NCI-H128 (cell line): ENCODE data around the gene FRK.
"Not testable (repeated sequence)": the region's sequence is repeated elsewhere in the genome, so short reads cannot be mapped to it uniquely, and the experiment has no call there.

ENCODE experiments used
- DNase-seq: peaks from one replicate; lab custom pipeline; 2025; ENCODE audit not compliant: unreplicated experiment; lab: John Stamatoyannopoulos, UW

Gene FRK

DNA sequence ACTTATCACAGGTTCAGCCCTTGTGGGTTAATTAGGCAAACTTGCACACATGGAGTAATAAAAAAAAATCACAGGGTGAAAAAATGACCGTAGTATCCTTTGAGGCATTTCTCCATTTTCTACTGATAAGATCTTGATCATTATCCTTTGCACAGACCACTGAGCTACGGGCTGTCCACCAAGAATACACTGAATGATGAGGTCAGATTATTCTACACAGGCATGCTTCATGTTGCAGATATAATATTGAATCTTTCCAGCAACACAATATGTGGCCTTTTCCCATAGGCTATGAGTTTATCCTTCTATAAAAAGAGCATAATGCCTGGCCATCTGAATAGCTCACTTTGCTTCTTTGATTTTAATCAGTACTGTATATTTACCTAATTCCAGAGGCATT, 168.9 kb downstream of the FRK start:
- DNase-seq: no peak

DNA sequence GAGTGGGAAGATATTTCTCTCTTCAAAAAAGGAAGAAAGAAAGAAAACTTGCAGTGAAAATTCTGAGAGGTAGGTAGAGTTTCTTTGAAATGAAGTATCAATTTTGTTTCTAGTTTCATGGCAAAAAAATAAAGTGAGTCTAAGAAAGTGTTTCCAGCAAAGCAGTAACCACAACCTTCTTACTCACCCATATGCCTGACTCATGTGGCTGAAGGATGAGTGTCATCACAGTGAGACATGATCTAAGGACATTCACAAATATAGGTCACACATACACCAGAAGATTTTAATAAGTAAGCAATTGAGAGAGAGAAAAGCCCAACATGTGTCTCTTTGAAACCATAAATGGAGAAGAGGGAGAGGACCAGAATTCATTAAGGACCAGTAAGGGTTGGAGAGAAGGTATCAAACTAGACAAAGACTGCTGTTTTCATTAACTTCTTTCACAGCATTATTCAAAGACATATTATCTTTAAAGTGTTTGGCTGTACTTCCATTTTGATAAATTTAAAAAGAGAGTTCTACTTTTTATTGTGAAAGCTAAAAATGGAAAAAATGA, 169.5 kb downstream of the FRK start:
- DNase-seq: no peak

DNA sequence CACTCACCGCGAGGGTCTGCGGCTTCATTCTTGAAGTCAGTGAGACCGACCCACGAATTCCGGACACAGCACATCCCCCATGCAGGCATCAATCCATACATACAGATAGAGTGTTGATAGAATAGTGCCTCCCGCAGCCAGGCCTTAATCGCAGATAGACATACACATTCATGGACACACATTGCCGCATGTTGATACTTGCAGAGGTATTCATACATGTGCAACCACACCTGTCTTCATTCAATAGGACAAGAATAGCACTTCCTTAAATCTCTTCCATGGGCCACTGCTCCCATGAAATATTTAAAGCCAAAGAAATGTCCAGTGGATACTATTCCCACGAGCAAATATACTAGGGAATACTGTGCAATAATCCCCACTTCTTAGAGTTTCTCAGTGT, 170.5 kb downstream of the FRK start:
- DNase-seq: no peak

DNA sequence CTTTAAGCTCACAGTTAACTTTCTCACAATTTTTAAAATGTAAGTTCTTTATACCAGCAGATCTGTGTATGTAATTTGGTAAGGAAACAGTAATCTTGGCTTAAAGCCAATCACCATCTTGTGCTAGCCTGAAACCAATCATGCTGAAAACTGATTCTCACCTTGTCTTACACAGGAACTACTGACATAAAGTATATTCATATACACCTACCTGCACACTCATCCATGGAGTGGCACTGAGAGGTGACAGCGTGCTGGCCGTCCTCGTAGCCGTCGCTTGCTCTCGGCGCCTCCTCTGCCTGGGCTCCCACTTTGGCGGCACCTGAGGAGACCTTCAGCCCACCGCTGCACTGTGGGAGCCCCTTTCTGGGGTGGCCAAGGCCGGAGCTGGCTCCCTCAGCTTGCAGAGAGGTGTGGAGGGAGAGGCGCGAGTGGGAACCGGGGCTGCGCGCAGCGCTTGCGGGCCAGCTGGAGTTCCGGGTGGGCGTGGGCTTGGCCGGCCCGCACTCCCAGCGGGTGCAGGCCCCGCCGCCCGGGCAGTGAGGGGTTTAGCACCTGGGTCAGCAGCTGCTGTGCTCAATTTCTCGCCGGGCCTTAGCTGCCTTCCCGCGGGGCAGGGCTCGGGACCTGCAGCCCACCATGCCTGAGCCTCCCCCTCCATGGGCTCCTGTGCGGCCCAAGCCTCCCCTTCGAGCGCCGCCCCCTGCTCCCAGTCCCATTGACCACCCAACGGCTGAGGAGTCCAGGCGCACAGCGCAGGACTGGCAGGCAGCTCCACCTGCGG, 171.8 kb downstream of the FRK start:
- DNase-seq: not testable (repeated sequence)

DNA sequence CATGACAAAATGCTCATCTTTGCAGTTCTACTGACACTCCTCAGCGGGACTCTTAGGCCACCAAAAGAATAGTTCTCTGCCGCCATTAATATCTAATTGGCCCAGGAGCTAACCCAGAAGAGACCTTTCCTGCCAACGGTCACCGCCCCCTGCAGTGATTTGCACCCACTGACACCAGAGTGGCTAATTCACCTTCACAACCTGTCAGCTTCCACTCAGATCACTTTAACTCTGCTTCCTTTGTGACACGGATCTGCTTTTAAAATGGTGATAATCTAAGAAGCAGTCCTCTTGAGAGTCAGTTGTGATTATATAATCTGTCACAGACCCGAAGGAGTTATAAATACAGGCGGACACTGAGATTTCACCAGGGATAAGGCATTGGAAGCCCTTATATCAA, 172.8 kb downstream of the FRK start:
- no peak for DNase-seq

DNA sequence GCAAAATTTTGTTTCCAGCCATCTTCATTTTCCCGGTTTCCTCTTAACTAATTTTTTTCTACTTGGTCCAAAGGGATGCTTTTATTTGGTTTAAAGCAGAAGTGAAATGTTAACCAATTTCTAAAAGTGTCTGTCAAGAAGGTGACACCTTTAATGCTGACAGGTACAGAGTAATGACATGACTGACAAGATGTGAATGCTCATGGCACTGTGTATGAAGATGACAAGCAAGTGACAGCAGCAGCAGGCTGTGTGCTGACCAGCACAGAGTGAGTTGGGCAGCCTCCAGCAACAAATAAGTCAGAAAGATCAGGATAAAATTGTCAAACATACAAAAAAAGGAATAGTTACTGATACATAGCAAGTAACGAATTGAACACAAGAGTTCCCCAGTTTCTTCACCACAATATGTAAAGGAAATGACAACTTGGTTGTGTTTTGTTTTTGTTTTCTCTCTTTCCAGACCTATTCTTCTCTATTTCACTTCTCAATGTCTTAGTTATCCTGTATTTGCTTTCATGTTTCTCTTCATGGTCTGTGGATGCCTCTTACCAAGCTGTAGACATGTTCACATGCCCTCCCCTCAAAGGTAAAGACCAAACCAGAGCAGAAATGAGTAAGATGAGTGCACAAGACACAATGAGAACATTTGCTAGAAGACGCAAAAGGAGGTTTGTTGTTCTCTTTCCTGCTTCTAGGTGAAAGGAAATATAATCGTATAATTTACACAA, 174.9 kb downstream of the FRK start:
- no peak for DNase-seq

DNA sequence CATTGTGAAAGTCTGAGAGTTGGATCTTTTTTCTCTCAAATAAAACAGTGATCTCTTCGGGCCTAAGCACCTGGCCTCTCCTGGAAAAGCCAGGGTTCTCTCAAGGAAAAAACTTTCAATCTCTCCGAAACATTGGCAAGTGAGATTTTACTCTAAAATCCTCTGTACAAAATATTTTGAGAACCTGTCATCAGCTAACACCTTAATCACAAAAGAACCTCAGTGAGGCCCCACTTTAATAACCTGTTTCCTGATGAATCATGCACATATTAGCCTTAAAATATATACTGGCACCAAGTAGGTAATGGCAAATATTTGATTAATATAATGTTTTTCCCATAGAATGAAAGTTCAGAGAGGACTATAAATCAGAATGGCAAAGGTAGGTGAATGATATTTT, 177.9 kb downstream of the FRK start:
- DNase-seq: no peak

DNA sequence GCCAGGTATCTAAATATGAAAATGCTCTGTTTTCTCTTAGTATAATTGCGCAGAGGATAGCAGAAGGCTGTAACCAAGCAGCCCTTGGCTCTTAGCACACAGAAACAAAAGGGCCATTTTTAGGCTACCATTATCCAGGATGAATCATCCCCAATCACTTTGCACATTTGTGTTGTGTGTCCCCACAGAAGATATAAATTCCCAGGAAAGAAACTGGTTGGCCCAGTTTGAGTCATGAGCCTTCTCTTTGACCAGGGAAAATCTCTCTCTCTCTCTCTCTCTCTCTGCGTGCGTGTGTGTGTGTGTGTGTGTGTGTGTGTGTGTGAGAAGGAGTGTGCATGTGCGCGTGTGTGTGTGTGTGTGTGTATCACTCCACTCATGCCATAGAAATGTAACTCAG, 178.5 kb downstream of the FRK start:
- no peak for DNase-seq
